ENCODE measurements around the gene CRAMP1.

The CRAMP1 gene

DNA sequence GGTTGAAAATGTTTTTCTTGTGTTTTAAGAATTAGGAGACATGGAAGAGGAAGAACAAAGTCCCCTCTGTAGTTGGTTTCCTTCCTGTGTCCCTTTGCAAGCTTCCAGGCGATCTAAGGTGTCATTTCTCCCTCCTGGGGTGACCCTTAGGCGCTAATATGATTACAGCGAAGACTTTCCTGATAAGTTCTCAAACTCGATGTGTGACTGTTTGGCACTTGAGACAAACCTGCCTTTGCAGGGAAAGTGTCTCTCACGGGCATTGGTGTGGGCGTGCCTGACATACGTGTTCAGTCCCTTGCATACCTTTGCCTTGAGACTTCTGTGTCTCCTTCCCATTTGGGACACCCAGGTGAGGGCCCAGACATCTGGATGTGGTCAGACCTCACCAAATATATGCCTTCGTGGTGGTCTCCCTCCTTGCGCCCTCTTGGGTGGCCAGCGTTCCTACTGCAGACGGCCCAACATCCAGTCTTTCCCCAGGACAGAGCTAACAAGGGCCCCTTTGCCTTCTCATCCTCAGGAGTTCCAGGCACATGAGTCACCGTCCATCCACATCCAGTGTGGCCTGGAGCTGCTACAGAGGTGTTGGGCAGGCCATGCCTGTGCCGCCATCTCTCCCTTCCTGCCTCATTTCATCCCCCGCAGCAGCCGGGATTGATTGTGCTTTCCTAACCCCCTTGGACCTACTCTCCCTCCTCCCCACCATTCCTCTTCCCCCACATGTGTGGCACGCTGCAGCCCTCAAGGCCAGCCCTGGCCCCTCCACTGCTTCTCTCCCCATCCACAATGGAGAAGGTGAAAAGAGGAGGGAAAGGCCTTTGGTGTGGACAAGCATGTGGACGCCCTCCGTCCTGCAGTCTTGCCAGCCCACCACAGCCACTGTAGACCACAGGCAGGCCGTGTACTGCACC, 62.8 kb downstream of the CRAMP1 start:
- Histone ChIP-seq H3K4me1 (ENCODE audit: control insufficient read depth, insufficient read depth, low read length) (peaks cover 15% of the 10 kb centered on the region), H3K9me3 (replicated peaks; ENCODE audit: low read length) (no peaks in the 10 kb centered on the region), H3K4me3 (ENCODE audit: low read length) (no peak overlapping the region), H3K9ac (ENCODE audit: low read depth, low read length) (no peak overlapping the region), H3K4me2 (ENCODE audit: low read length) (no peak overlapping the region), H3K27me3 (ENCODE audit: control insufficient read depth, insufficient read depth, low read length) (no peaks in the 10 kb centered on the region), H3K36me3 (ENCODE audit: insufficient read depth, low read length) (peaks cover 60% of the 10 kb centered on the region)

DNA sequence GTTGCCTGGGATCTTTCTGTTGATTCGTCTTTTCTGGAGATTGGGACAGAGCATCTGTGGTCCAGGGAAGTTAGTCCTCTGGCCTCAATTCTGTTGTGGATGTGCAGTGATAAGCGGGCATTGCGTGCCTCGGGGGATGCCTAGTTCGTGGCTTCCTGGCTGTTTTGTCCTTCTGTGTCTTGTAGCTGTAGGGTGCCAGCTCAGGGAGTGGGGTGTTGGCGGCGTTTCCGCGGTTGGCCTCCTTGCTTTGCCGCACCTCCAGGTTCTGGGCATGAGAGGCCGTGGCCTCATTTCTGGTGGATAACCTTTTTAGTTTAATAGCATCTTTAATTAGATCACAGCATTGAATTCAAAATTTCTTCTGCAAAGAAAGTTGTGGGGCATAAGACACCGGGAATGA, 64.5 kb downstream of the CRAMP1 start:
- Histone ChIP-seq H3K4me2 (ENCODE audit: low read length) (no peak overlapping the region), H3K9me3 (replicated peaks; ENCODE audit: low read length) (no peaks in the 10 kb centered on the region), H3K27me3 (ENCODE audit: control insufficient read depth, insufficient read depth, low read length) (no peaks in the 10 kb centered on the region), H3K9ac (ENCODE audit: low read depth, low read length) (no peak overlapping the region), H3K36me3 (ENCODE audit: insufficient read depth, low read length) (peaks cover 51% of the 10 kb centered on the region), H3K4me1 (ENCODE audit: control insufficient read depth, insufficient read depth, low read length) (peaks cover 15% of the 10 kb centered on the region), H3K4me3 (ENCODE audit: low read length) (no peak overlapping the region)

DNA sequence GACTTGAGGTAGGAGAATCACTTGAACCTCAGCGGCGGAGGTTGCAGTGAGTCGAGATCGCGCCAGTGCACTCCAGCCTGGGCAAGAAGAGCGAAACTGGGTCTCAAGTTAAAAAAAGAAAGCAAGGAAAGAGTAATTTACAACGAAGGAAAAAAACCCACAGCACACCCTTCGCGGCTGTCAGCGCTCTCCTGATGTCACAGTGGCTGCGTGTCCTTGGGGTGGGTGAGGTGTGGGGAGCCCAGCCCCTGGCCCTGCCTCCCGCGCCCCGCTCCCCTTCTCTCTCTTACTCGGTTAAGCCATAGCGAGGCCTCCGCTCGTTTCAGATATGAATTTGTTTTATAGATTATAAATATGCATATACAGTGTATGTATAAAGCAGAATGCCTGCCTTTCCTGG, 65.2 kb downstream of the CRAMP1 start:
- Histone ChIP-seq H3K4me2 (ENCODE audit: low read length) (peak overlapping the region; percentile 99), H3K27me3 (ENCODE audit: control insufficient read depth, insufficient read depth, low read length) (no peaks in the 10 kb centered on the region), H3K4me1 (ENCODE audit: control insufficient read depth, insufficient read depth, low read length) (peaks cover 15% of the 10 kb centered on the region), H3K9me3 (replicated peaks; ENCODE audit: low read length) (no peaks in the 10 kb centered on the region), H3K9ac (ENCODE audit: low read depth, low read length) (no peak overlapping the region), H3K4me3 (ENCODE audit: low read length) (no peak overlapping the region), H3K36me3 (ENCODE audit: insufficient read depth, low read length) (peaks cover 46% of the 10 kb centered on the region)

DNA sequence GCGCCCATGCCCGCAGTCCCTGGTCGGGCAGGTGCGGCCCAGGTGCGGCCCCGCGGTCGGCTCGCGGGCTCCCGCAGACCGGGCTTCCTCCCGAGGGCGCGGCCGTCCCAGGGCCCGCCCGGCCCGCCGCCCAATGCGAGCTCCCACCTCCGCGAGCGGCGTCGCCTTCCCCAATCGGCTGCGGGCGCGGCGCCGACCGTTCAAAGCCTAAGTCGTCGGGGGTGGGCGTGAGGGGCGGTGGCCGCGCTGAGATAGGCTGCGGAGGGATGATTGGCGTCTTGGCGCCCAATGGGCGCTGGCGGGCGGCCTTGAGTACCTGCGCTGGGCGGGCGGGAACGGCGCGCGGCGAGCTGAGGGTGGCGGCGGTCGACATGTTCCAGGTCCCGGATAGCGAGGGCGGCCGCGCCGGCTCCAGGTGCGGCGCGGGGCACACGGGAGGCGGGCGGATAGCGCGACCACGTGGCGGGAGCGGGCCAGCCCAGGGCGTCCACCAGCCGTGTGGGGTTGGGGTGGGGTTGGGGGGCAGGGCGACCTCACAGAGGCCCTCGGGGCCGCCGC, 65.9 kb downstream of the CRAMP1 start, which contains the start of gene JPT2:
Gene JPT2, plus strand, starts transcription at position 338 of the 558 bp plus-strand sequence. Its CDS starts 34 bp downstream, at position 372.
- peaks cover 39% of the 10 kb centered on the region for H3K36me3 ChIP-seq (ENCODE audit: insufficient read depth, low read length)
- no peaks in the 10 kb centered on the region for H3K27me3 ChIP-seq (ENCODE audit: control insufficient read depth, insufficient read depth, low read length)
- peak within 1 kb of the TSS; percentile 85 for H3K9ac ChIP-seq (ENCODE audit: low read depth, low read length)

DNA sequence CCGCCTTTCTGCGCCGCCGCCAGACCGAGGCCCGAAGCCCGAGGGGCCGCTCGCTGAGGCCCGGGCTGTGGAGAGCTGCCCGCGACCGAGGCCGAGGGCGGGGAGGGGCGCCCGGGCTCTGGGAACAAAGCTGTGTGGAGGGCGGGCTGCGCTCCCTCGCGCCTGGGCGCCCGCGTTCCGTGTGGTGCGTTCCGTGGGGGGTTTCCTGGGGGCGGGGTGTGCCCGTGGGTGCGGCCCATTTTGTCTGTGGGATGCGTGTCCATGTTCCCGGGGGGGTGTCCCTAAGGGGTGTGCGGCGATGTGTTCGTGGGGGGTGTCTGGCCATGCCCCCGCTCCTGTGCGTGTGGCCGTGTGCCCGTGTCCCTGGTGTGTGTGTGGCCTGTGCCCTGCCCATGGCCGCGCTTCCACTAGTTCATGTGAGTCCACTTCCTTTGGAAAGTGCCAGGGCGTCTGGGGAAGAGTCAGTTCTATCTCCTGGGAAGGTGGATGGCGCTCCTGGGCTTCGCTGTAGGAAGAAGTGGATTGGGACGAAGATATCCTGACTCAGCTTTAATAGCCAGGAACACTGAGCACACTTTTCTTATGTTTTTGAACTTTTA, 66.4 kb downstream of the CRAMP1 start:
- H3K4me2 ChIP-seq (ENCODE audit: low read length): peak overlapping the region; percentile 99
- H3K4me1 ChIP-seq (ENCODE audit: control insufficient read depth, insufficient read depth, low read length): peaks cover 15% of the 10 kb centered on the region
- H3K36me3 ChIP-seq (ENCODE audit: insufficient read depth, low read length): peaks cover 33% of the 10 kb centered on the region
- H3K4me3 ChIP-seq (ENCODE audit: low read length): peak overlapping the region; percentile 87
- peak overlapping the region; percentile 85 for H3K9ac ChIP-seq (ENCODE audit: low read depth, low read length)
- no peaks in the 10 kb centered on the region for H3K9me3 ChIP-seq (replicated peaks; ENCODE audit: low read length)
- H3K27me3 ChIP-seq (ENCODE audit: control insufficient read depth, insufficient read depth, low read length): no peaks in the 10 kb centered on the region

More for the DNA sequence above, 65.9 kb downstream of the CRAMP1 start, which contains the start of gene JPT2:
- Histone ChIP-seq H3K4me3 (ENCODE audit: low read length) (peak within 1 kb of the TSS; percentile 87), H3K4me2 (ENCODE audit: low read length) (peak within 1 kb of the TSS; percentile 99), H3K9me3 (replicated peaks; ENCODE audit: low read length) (no peaks in the 10 kb centered on the region), H3K4me1 (ENCODE audit: control insufficient read depth, insufficient read depth, low read length) (peaks cover 15% of the 10 kb centered on the region)

DNA sequence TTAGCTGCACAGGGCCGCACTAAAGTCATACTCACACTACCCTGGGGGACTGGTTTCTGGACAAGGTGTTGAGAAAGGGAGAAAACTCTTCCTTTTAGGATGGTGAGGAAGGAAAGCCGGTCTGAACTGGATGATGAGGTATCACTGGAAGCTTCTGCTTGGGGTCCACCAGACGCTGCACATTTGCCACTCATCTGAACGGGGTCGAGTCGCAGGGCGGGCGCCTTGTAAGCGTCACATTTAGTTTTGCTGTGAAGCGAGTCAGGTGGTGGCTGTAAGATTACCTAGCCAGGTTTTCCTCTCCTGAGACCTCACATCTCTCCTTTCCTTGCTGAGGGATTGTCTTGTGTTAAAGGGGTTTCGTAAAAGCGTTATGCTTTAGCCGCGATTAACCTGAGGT, 68.2 kb downstream of the CRAMP1 start:
- Histone ChIP-seq H3K4me3 (ENCODE audit: low read length) (no peak overlapping the region), H3K9me3 (replicated peaks; ENCODE audit: low read length) (no peaks in the 10 kb centered on the region), H3K4me1 (ENCODE audit: control insufficient read depth, insufficient read depth, low read length) (peaks cover 8% of the 10 kb centered on the region), H3K27me3 (ENCODE audit: control insufficient read depth, insufficient read depth, low read length) (no peaks in the 10 kb centered on the region), H3K36me3 (ENCODE audit: insufficient read depth, low read length) (peaks cover 30% of the 10 kb centered on the region), H3K9ac (ENCODE audit: low read depth, low read length) (no peak overlapping the region), H3K4me2 (ENCODE audit: low read length) (peak overlapping the region; percentile 99)

DNA sequence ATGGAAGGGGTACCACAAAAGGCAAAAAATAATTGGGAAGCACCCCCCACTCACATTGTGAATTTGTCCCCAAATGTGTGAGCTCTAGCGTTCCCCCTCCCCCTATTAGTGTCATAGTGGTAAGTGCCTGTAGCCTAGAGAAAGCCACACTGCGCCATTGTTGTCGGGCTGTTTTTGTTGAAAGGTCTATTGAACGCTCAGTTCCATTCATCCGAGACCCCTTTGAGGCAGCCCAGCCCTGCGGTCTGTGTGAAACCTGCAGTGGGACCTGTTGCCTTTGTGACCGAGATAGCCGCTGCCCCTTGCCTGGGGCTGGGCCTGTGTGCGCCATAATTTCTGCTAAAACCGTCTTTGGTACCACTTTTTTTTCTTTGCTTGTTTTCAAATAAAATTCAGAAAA, 68.9 kb downstream of the CRAMP1 start:
- Histone ChIP-seq H3K4me1 (ENCODE audit: control insufficient read depth, insufficient read depth, low read length) (peaks cover 7% of the 10 kb centered on the region), H3K9ac (ENCODE audit: low read depth, low read length) (no peak overlapping the region), H3K27me3 (ENCODE audit: control insufficient read depth, insufficient read depth, low read length) (no peaks in the 10 kb centered on the region), H3K4me2 (ENCODE audit: low read length) (no peak overlapping the region), H3K9me3 (replicated peaks; ENCODE audit: low read length) (no peaks in the 10 kb centered on the region), H3K4me3 (ENCODE audit: low read length) (no peak overlapping the region), H3K36me3 (ENCODE audit: insufficient read depth, low read length) (peaks cover 28% of the 10 kb centered on the region)

DNA sequence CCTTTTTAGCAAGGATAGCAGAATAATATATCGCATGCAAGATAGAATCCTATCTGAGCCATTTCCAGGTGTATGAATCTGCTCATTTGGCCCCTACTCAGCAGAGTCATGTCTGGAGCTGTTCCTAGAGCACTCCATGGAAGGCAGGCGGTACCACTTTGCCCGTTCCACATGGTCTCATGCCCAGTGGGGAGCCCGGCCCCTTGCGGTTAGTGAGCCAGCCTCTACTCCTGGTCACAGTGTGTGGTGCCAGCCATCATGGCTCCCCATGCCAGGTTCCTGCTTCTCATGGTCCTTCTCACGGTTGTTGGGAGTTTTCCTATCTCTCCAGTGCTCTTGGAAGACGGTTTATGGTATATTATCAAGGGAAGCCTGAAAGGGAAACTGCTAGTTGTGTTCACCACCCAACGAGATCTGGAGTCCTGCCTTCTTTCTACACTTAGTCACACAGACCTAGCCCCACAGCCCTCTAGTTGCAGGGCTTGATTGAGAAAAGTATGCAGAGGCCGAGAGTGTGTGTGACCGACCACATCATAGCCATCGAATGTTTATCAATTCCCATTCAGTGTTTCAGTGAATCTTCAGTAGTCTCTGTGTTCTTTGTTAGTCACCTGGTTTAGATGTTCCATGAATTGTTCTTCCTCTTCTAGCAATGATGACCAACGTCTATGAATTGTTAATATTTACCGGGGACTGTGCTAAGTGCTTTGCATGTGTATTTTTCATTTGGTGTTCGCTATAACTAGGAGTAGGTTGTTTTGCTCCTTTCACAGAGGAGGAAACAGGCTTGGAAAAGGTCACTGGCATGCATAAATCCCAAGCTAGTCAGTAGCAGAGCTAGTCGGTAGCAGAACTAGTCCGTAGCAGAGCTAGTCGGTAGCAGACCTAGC, 75.5 kb downstream of the CRAMP1 start:
- Histone ChIP-seq H3K4me3 (ENCODE audit: low read length) (no peak overlapping the region), H3K27me3 (ENCODE audit: control insufficient read depth, insufficient read depth, low read length) (no peaks in the 10 kb centered on the region), H3K9me3 (replicated peaks; ENCODE audit: low read length) (no peaks in the 10 kb centered on the region), H3K4me2 (ENCODE audit: low read length) (no peak overlapping the region), H3K4me1 (ENCODE audit: control insufficient read depth, insufficient read depth, low read length) (peaks cover 28% of the 10 kb centered on the region), H3K9ac (ENCODE audit: low read depth, low read length) (no peak overlapping the region), H3K36me3 (ENCODE audit: insufficient read depth, low read length) (peaks cover 61% of the 10 kb centered on the region)

DNA sequence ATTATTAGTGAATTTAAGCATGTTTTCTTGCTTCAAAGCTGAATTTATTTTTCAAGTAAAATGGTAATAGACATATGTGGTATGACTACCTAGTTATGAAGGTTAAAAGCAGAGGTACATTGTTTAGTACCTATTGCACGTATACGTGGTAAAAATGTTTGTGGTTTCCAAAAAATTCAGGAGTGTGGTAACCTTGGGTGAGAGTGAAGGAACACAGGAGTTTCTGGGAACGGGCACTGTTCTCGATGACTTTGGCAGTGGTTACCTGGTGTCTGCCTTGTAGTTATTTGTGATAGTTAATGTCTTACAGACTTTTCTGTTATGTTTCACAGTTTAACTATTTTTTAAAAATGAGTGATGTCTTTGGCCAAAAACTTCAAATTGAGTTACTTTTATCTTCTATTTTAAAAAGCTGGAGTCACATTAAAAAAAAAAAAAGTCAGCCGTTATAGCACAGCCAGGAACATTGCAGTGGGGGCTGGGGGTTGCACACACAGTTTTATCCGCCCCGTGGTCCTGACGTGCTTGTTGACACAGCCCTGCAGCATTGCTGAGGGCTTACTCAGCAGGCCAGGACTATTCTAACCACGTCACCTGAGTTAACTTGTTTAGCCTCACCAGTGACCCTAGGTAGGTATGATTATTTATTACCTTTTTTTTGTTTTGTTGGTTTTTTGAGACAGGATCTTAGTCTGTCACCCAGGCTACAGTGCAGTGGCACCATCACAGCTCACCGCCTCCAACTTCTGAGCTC, 76.8 kb downstream of the CRAMP1 start:
- Histone ChIP-seq H3K9ac (ENCODE audit: low read depth, low read length) (no peak overlapping the region), H3K4me1 (ENCODE audit: control insufficient read depth, insufficient read depth, low read length) (peaks cover 28% of the 10 kb centered on the region), H3K4me3 (ENCODE audit: low read length) (no peak overlapping the region), H3K27me3 (ENCODE audit: control insufficient read depth, insufficient read depth, low read length) (no peaks in the 10 kb centered on the region), H3K9me3 (replicated peaks; ENCODE audit: low read length) (no peaks in the 10 kb centered on the region), H3K4me2 (ENCODE audit: low read length) (no peak overlapping the region), H3K36me3 (ENCODE audit: insufficient read depth, low read length) (peaks cover 72% of the 10 kb centered on the region)

DNA sequence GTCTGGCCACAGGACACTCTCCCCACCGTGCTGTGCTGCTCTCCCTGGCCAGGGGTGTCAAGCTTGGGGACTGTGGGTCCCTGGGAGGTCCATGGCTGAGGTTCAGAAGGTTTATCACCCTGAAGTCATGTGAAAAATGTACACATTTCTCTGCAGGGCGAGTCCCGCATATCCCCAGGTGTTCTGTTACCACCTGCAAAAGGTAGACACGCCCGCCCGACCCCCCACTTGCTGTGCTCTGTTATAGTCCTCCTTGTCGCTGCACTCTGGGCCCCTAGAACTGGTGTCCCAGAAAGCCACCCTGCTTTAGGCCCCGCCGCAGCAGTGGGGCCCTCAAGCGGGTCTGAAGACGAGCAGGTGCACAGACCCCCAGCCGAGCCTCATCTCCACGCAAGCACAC, 77.7 kb downstream of the CRAMP1 start:
- H3K4me3 ChIP-seq (ENCODE audit: low read length): no peak overlapping the region
- H3K4me2 ChIP-seq (ENCODE audit: low read length): no peak overlapping the region
- peaks cover 28% of the 10 kb centered on the region for H3K4me1 ChIP-seq (ENCODE audit: control insufficient read depth, insufficient read depth, low read length)
- no peak overlapping the region for H3K9ac ChIP-seq (ENCODE audit: low read depth, low read length)
- no peaks in the 10 kb centered on the region for H3K27me3 ChIP-seq (ENCODE audit: control insufficient read depth, insufficient read depth, low read length)
- peaks cover 75% of the 10 kb centered on the region for H3K36me3 ChIP-seq (ENCODE audit: insufficient read depth, low read length)
- H3K9me3 ChIP-seq (replicated peaks; ENCODE audit: low read length): no peaks in the 10 kb centered on the region
